SK-N-SH (cell line): ENCODE results near the gene OGFR. TPM values are rescaled to one million over a fixed set of nuclear protein-coding genes. Genes with fewer than 3 reads are reported as not detected.

Experiments used
- CTCF ChIA-PET: fragments of 300-600, 350-600 bp; formaldehyde crosslinking; extraction: SDS; loops from one replicate; lab custom pipeline; 2021; lab: Yijun Ruan, JAX
- POLR2A ChIA-PET: fragments of 350-600 bp; sonication (Branson Sonifier 250); formaldehyde crosslinking; extraction: SDS; loops from one replicate; lab custom pipeline; 2020; ENCODE audit warnings: antibody characterized with exemption, inconsistent platforms; lab: Yijun Ruan, JAX
- DNase-seq: peaks from one replicate; pipeline ENCODE4 v3.0.0; 2012
- H2AFZ ChIP-seq: fragments of 200-600 bp; sonication (generic); 2 replicates; pipeline ENCODE4 v1.8.1; 2016; ENCODE audit warnings: antibody characterized with exemption, mild to moderate bottlenecking, low read depth
- H3F3A ChIP-seq: fragments of 200-600 bp; sonication (generic); replicated peaks from 2 replicates; pipeline ENCODE3; 2016; ENCODE audit warnings: antibody characterized with exemption, mild to moderate bottlenecking; ENCODE audit not compliant: insufficient read depth
- H3K27ac ChIP-seq, 2 experiments: fragments of 200-500 bp in 1 of 2; fragments of 200-600 bp in 1 of 2; sonication (Bioruptor generic) in 1 of 2; sonication (generic), shearing (Covaris generic) in 1 of 2; 2 replicates each; pipeline versions ENCODE4 v1.5.1 to v1.6.1; 2014 to 2016; ENCODE audit warnings: low read depth in 2 of 2, inconsistent platforms in 1 of 2, low read length in 1 of 2, mild to moderate bottlenecking in 1 of 2, mixed read lengths in 1 of 2
- H3K27me3 ChIP-seq: fragments of 200-600 bp; sonication (generic), shearing (Covaris generic); 2 replicates; pipeline ENCODE4 v1.6.1; 2016; ENCODE audit warnings: mixed run types; ENCODE audit not compliant: insufficient read depth
- H3K36me3 ChIP-seq, 2 experiments: fragments of 200-500 bp in 1 of 2; fragments of 200-600 bp in 1 of 2; sonication (Bioruptor generic) in 1 of 2; sonication (generic) in 1 of 2; replicated peaks in 1 of 2; 2 replicates each; pipeline versions ENCODE3 to v1.5.1; 2014 to 2016; ENCODE audit warnings: low read length in 1 of 2, mild to moderate bottlenecking in 1 of 2; ENCODE audit not compliant: insufficient read depth in 2 of 2, control insufficient read depth in 1 of 2
- H3K4me1 ChIP-seq, 2 experiments: fragments of 200-500 bp in 1 of 2; fragments of 200-600 bp in 1 of 2; sonication (Bioruptor generic) in 1 of 2; sonication (generic), shearing (Covaris generic) in 1 of 2; 2 replicates each; pipeline versions ENCODE4 v1.5.1 to v1.6.1; 2014 to 2016; ENCODE audit warnings: low read depth in 1 of 2, low read length in 1 of 2, mixed run types in 1 of 2; ENCODE audit not compliant: insufficient read depth in 2 of 2, control insufficient read depth in 1 of 2
- H3K4me2 ChIP-seq: fragments of 200-600 bp; sonication (generic), shearing (Covaris generic); 2 replicates; pipeline ENCODE4 v1.6.1; 2017; ENCODE audit warnings: mixed run types
- H3K4me3 ChIP-seq, 2 experiments: fragments of 200-500 bp in 1 of 2; fragments of 200-600 bp in 1 of 2; sonication (Bioruptor generic) in 1 of 2; sonication (generic), shearing (Covaris generic) in 1 of 2; 2 replicates each; pipeline versions ENCODE4 v1.5.1 to v1.8.1; 2014 to 2016; ENCODE audit warnings: low read depth in 2 of 2, inconsistent platforms in 1 of 2, low read length in 1 of 2, mild to moderate bottlenecking in 1 of 2, mixed read lengths in 1 of 2, moderate library complexity in 1 of 2
- H3K79me2 ChIP-seq: fragments of 200-600 bp; sonication (generic); 2 replicates; pipeline ENCODE4 v1.8.1; 2017; ENCODE audit warnings: mild to moderate bottlenecking; ENCODE audit not compliant: insufficient read depth
- H3K9ac ChIP-seq: fragments of 200-600 bp; sonication (generic); 2 replicates; pipeline ENCODE4 v1.6.1; 2017; ENCODE audit warnings: mixed run types
- H3K9me2 ChIP-seq: fragments of 200-600 bp; sonication (generic); 2 replicates; pipeline ENCODE4 v1.6.1; 2017; ENCODE audit warnings: mixed run types
- H3K9me3 ChIP-seq: fragments of 200-600 bp; sonication (generic); 2 replicates; pipeline ENCODE4 v1.6.1; 2017; ENCODE audit warnings: mixed run types, mild to moderate bottlenecking, moderate library complexity
- H4K20me1 ChIP-seq: fragments of 200-600 bp; sonication (generic); 2 replicates; pipeline ENCODE4 v1.6.1; 2017; ENCODE audit warnings: mild to moderate bottlenecking, mixed run types; ENCODE audit not compliant: insufficient read depth
- CHD2 ChIP-seq: fragments of 150-350 bp; IDR thresholded peaks from 2 replicates; pipeline ENCODE4 v1.6.1; 2018; ENCODE audit warnings: low read length; ENCODE audit not compliant: partially characterized antibody
- FOSL2 ChIP-seq: IDR thresholded peaks from 2 replicates; pipeline ENCODE4 v1.4.0; 2012; ENCODE audit warnings: low read depth, mild to moderate bottlenecking, moderate library complexity, borderline replicate concordance
- IRF3 ChIP-seq: fragments of 150-350 bp; IDR thresholded peaks from 2 replicates; pipeline ENCODE4 v1.6.1; 2016; ENCODE audit warnings: mild to moderate bottlenecking, low read depth, low read length
- JUND ChIP-seq: IDR thresholded peaks from 2 replicates; pipeline ENCODE4 v1.4.0; 2012
- MEF2A ChIP-seq: IDR thresholded peaks from 2 replicates; pipeline ENCODE4 v1.4.0; 2012; ENCODE audit warnings: low read depth, borderline replicate concordance
- NRF1 ChIP-seq: IDR thresholded peaks from 2 replicates; pipeline ENCODE4 v1.6.1; 2012; ENCODE audit warnings: low read depth, mild to moderate bottlenecking, low read length
- PBX3 ChIP-seq: IDR thresholded peaks from 2 replicates; pipeline ENCODE4; 2012
- RCOR1 ChIP-seq: fragments of 150-350 bp; IDR thresholded peaks from 2 replicates; pipeline ENCODE4 v1.6.1; 2017; ENCODE audit warnings: antibody characterized with exemption, low read length
- RXRA ChIP-seq: IDR thresholded peaks from 2 replicates; pipeline ENCODE4 v1.4.0; 2012; ENCODE audit warnings: low read depth, mild to moderate bottlenecking, borderline replicate concordance
- SMC3 ChIP-seq: IDR thresholded peaks from 2 replicates; pipeline ENCODE4 v1.6.1; 2012; ENCODE audit warnings: low read depth, low read length, improper control_type of control experiment
- TAF1 ChIP-seq: IDR thresholded peaks from 2 replicates; pipeline ENCODE4 v1.6.1; 2012; ENCODE audit warnings: low read depth, mild to moderate bottlenecking, low read length, moderate library complexity, borderline replicate concordance
- TCF12 ChIP-seq: IDR thresholded peaks from 2 replicates; pipeline ENCODE4 v1.4.0; 2012
- USF1 ChIP-seq: IDR thresholded peaks from 2 replicates; pipeline ENCODE4 v1.4.0; 2012; ENCODE audit warnings: low read depth, borderline replicate concordance
- WGBS: methylation state at CpG from one replicate; pipeline ENCODE4 v1.1.6; 2017; ENCODE audit warnings: low lambda C conversion rate; 5-methylcytosine and 5-hydroxymethylcytosine counted together
- polyA plus RNA-seq, 3 experiments: library from polyadenylated mRNA; depleted of rRNA; stranded (reverse); fragments of >200 nt; gene quantifications; 2 replicates each; pipeline ENCODE4 v1.2.3, GENCODE V29; 2012

Gene OGFR
- polyA plus RNA-seq, 1 of the 3 experiments (the other 2 are of a cell fraction): 60.8 TPM

- Histone ChIP-seq H3K9ac (no peak overlapping the region), H2AFZ (no peak overlapping the region), H3K9me3 (no peaks in the 10 kb centered on the region), H3F3A (no peaks in the 10 kb centered on the region), H3K27me3 (no peaks in the 10 kb centered on the region), H3K4me2 (no peak overlapping the region), H4K20me1 (no peaks in the 10 kb centered on the region), H3K4me1 (peaks cover 0 to 22% of the 10 kb centered on the region in 2 experiments; a peak in 1 of 4 replicates), H3K4me3 (no peak overlapping the region), H3K27ac (peak overlapping the region in 1 of 2 experiments; percentile 30; a peak in 1 of 4 replicates), H3K36me3 (no peaks in the 10 kb centered on the region), H3K9me2 (no peaks in the 10 kb centered on the region), H3K79me2 (no peaks in the 10 kb centered on the region)
- POLR2A ChIA-PET: no interaction called here
- CTCF ChIA-PET: interaction anchor here (0.5 to 3.0 kb wide), 4 partner anchors 10 to 224 kb away, joined by 3 to 21 read pairs (median 4); no protein-coding TSS in a partner anchor
- DNase-seq: peak; percentile 21
- TF ChIP-seq USF1 (no peak), CHD2 (no peak), TCF12 (no peak), RCOR1 (no peak), SMC3 (no peak), PBX3 (no peak), MEF2A (no peak), RXRA (no peak), NRF1 (no peak), TAF1 (no peak), JUND (no peak)
- 87% methylated on average over 16 of the region's 22 CpGs for WGBS
Measured at GRCh38 chr20:62832212-62832922, 27.7 kb downstream of the OGFR start.

DNA sequence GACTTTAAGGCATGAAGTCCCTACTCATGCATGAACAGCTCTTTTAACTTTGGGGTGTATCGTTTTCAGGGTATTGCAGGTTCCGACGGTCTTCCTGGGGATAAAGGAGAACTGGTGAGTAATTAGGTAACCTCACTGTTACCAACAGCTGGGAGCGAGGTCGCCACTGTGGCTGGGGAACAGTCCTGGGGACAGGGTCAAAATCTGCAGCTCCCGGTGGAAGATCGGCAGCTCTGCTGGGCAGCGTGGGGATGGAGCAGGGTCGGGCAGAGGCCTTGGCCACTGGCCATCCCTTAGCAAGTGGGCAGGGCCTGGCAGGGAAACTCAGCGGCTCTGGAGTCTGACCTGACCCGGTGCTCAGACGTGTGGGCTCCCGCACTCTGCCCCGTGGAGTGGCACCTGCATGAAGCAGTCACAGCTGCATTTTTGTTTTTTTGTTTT, 28.3 kb downstream of the OGFR start:
- TF ChIP-seq FOSL2 (no peak), JUND (no peak), MEF2A (no peak), IRF3 (no peak)
- TF ChIP-seq, all 33 proteins: peak for 0
- WGBS: 82% methylated on average over 14 of the region's 14 CpGs
- no peak overlapping the region for H3K9ac ChIP-seq
- H3F3A ChIP-seq: no peaks in the 10 kb centered on the region
- no peaks in the 10 kb centered on the region for H3K9me3 ChIP-seq
- no peaks in the 10 kb centered on the region for H4K20me1 ChIP-seq
- no peaks in the 10 kb centered on the region for H3K9me2 ChIP-seq
- H3K79me2 ChIP-seq: no peaks in the 10 kb centered on the region
- H2AFZ ChIP-seq: no peak overlapping the region
- H3K4me2 ChIP-seq: no peak overlapping the region
- no peaks in the 10 kb centered on the region for H3K27me3 ChIP-seq
- H3K27ac ChIP-seq: peak overlapping the region in 1 of 2 experiments; percentile 30; a peak in 1 of 4 replicates
- ChIA-PET CTCF (interaction anchor here (0.7 to 3.0 kb wide), 3 partner anchors 11 to 44 kb away, joined by 3 to 21 read pairs (median 4); no protein-coding TSS in a partner anchor), POLR2A (no interaction called here)
- H3K4me3 ChIP-seq: no peak overlapping the region
- peaks cover 0 to 22% of the 10 kb centered on the region in 2 experiments; a peak in 1 of 4 replicates for H3K4me1 ChIP-seq
- peak; percentile 69 for DNase-seq
- H3K36me3 ChIP-seq: no peaks in the 10 kb centered on the region
